Prostate gland (tissue), 2 donors: ENCODE results near the gene ARHGAP27. TPM values are rescaled to one million over a fixed set of nuclear protein-coding genes. Genes with fewer than 3 reads are reported as not detected.
A peak's percentile ranks its signal among the peaks of the same experiment; 100 is the strongest.

ENCODE experiments used
- DNase-seq: peaks from one replicate; pipeline ENCODE4 v3.0.0-alpha.2; 2019; ENCODE audit warnings: low spot score
- H3K27ac ChIP-seq, 2 donors: fragments of 200-600 bp; sonication (generic); 2 replicates each; pipeline ENCODE4 v1.5.1; 2017 to 2019
- H3K27me3 ChIP-seq: fragments of 200-600 bp; sonication (generic); replicated peaks from 2 replicates; pipeline ENCODE4 v1.5.1; 2019; ENCODE audit not compliant: insufficient read depth
- H3K36me3 ChIP-seq, 2 donors: fragments of 200-600 bp; sonication (generic); 1 replicate in 1 of 2; 2 replicates in 1 of 2; pipeline versions ENCODE4 v1.5.1 to v1.8.1; 2017 to 2019
- H3K4me1 ChIP-seq: fragments of 200-600 bp; sonication (generic); replicated peaks from 2 replicates; pipeline ENCODE4 v1.5.1; 2019
- H3K4me3 ChIP-seq, 2 donors: fragments of 200-600 bp; sonication (generic); 2 replicates each; pipeline ENCODE4 v1.5.1; 2017 to 2019
- H3K9me3 ChIP-seq: fragments of 200-600 bp; sonication (generic); 2 replicates; pipeline ENCODE4 v1.5.1; 2017
- POLR2A ChIP-seq: fragments of 450-650 bp; IDR thresholded peaks from one replicate; pipeline ENCODE4 v1.6.1; 2016; ENCODE audit warnings: antibody characterized with exemption, mild to moderate bottlenecking
- POLR2AphosphoS5 ChIP-seq: sonication (generic); formaldehyde crosslinking; IDR thresholded peaks from one replicate; pipeline ENCODE4 v1.6.1; 2017; ENCODE audit warnings: antibody characterized with exemption
- WGBS: methylation state at CpG from one replicate; pipeline ENCODE4 v1.1.5; 2018; 5-methylcytosine and 5-hydroxymethylcytosine counted together
- intact Hi-C: fragments of 100-400 bp; cut with DNase I; formaldehyde crosslinking; loops from one replicate; pipeline ENCODE4 v1.14.2; 2022
- total RNA-seq, 2 donors: library from RNA; depleted of rRNA; stranded (reverse); fragments of >200 nt; gene quantifications; one replicate each; pipeline ENCODE4 v1.1.0, GENCODE V29; 2016
- TF ChIP-seq, protein P1 (sequence below), 4 experiments: fragments of 200-600 bp in 2 of 4; fragments of 450-650 bp in 2 of 4; sonication (generic) in 2 of 4; IDR thresholded peaks; 1 replicate in 3 of 4; 2 replicates in 1 of 4; pipeline ENCODE4 v1.5.1; 2016 to 2019; ENCODE audit warnings: antibody characterized with exemption in 4 of 4, mild to moderate bottlenecking in 2 of 4, moderate library complexity in 2 of 4

Gene ARHGAP27
- total RNA-seq, 2 donors from 2014 or later = 37.9 to 39.9 TPM

GRCh38 chr17:45438931-45439610, 6.4 kb upstream of the ARHGAP27 start:
- DNase-seq = no peak
- 65% methylated on average over 9 of the region's 11 CpGs for WGBS
- no peaks in the 10 kb centered on the region for H3K27me3 ChIP-seq
- no peaks in the 10 kb centered on the region for H3K9me3 ChIP-seq
- TF ChIP-seq, protein P1, sequence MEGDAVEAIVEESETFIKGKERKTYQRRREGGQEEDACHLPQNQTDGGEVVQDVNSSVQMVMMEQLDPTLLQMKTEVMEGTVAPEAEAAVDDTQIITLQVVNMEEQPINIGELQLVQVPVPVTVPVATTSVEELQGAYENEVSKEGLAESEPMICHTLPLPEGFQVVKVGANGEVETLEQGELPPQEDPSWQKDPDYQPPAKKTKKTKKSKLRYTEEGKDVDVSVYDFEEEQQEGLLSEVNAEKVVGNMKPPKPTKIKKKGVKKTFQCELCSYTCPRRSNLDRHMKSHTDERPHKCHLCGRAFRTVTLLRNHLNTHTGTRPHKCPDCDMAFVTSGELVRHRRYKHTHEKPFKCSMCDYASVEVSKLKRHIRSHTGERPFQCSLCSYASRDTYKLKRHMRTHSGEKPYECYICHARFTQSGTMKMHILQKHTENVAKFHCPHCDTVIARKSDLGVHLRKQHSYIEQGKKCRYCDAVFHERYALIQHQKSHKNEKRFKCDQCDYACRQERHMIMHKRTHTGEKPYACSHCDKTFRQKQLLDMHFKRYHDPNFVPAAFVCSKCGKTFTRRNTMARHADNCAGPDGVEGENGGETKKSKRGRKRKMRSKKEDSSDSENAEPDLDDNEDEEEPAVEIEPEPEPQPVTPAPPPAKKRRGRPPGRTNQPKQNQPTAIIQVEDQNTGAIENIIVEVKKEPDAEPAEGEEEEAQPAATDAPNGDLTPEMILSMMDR (IDR thresholded peaks at IDR 0.05) = peak in 1 of 4 experiments; percentile 15
- no peak for TF ChIP-seq POLR2AphosphoS5
- peak; percentile 16 for TF ChIP-seq POLR2A
- H3K27ac ChIP-seq = no peak overlapping the region
- no peaks in the 10 kb centered on the region for H3K4me1 ChIP-seq
- H3K4me3 ChIP-seq = no peak overlapping the region
- no peaks in the 10 kb centered on the region for H3K36me3 ChIP-seq
- intact Hi-C loops = no loop called here

DNA sequence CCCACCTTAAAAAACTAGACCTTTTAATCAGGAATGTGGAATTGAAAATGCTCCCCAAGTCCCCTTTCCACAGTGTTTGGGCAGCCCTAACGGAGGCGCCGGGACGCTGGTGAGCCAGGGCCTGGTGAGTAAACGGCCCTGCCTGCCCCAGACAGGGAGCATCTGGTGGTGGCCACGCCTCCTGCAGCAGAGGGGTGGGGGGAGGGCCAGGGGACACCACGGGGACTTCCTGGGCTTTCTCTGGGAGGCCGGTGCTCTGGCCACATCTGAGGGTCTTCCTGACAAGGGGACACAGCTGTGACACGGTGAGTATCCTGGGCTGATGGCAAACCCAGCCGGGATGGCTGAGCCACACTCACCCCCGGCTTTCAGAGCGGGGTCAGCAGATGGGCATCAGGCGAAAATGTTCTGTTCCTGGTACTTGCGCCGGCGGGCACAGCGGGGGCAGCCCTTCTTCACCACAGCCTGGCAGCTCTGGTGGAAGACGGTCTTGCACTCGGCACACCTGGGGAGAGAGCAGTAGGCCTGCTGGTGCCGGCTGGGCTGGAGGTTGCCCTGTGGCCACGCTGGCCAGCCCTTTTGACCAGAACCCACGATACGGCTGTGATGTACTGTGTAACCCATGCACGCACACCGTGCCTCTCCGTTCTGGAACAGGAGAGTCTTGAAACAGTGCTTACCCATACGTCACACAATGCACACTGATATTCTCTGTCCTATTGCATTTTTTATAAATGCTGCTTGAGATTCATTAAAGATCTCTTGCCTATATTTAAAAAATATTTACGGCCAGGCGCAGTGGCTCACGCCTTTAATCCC, 5.0 kb upstream of the ARHGAP27 start:
- no peaks in the 10 kb centered on the region for H3K36me3 ChIP-seq
- no peaks in the 10 kb centered on the region for H3K27me3 ChIP-seq
- TF ChIP-seq POLR2AphosphoS5 (no peak), POLR2A (no peak)
- TF ChIP-seq, protein P1 (IDR thresholded peaks at IDR 0.05) = no peak
- no peaks in the 10 kb centered on the region for H3K9me3 ChIP-seq
- intact Hi-C loops = no loop called here
- H3K4me1 ChIP-seq = peaks cover 7% of the 10 kb centered on the region
- H3K27ac ChIP-seq = no peak overlapping the region
- no peak overlapping the region for H3K4me3 ChIP-seq
- WGBS = 77% methylated on average over 30 of the region's 30 CpGs
- DNase-seq = no peak

GRCh38 chr17:45436625-45437464, 4.2 kb upstream of the ARHGAP27 start:
- intact Hi-C loops = no loop called here

GRCh38 chr17:45436161-45436560, 3.5 kb upstream of the ARHGAP27 start:
- Histone ChIP-seq H3K36me3 (no peaks in the 10 kb centered on the region), H3K4me3 (no peak overlapping the region), H3K9me3 (no peaks in the 10 kb centered on the region), H3K4me1 (peaks cover 7% of the 10 kb centered on the region), H3K27me3 (no peaks in the 10 kb centered on the region), H3K27ac (no peak overlapping the region)
- DNase-seq = no peak
- no peak for TF ChIP-seq POLR2AphosphoS5
- TF ChIP-seq, protein P1 (IDR thresholded peaks at IDR 0.05) = no peak
- no peak for TF ChIP-seq POLR2A
- intact Hi-C loops = no loop called here
- 77% methylated on average over 10 of the region's 10 CpGs for WGBS

More at GRCh38 chr17:45436625-45437464, 4.2 kb upstream of the ARHGAP27 start:
- no peaks in the 10 kb centered on the region for H3K9me3 ChIP-seq
- H3K4me3 ChIP-seq = no peak overlapping the region
- H3K36me3 ChIP-seq = no peaks in the 10 kb centered on the region
- no peaks in the 10 kb centered on the region for H3K27me3 ChIP-seq
- TF ChIP-seq POLR2A (no peak), POLR2AphosphoS5 (no peak)
- TF ChIP-seq, protein P1 (IDR thresholded peaks at IDR 0.05) = no peak
- no peak for DNase-seq
- no peak overlapping the region for H3K27ac ChIP-seq
- H3K4me1 ChIP-seq = peaks cover 7% of the 10 kb centered on the region
- 94% methylated on average over 23 of the region's 23 CpGs for WGBS
